GM23338 (cell line): ENCODE measurements around the gene SOD2. TPM values are rescaled to one million over a fixed set of nuclear protein-coding genes. Genes with fewer than 3 reads are reported as not detected.
"Not testable (repeated sequence)": the region's sequence is repeated elsewhere in the genome, so short reads cannot be mapped to it uniquely, and the experiment has no call there.

Source experiments
- ATAC-seq: fragments of 200-7000 bp; cut with Tn5 transposase; 3 replicates; pipeline ENCODE4 v1.9.1; 2020
- DNase-seq: peaks from one replicate; pipeline ENCODE4 v3.0.0-alpha.2; 2015; ENCODE audit warnings: low spot score
- H2AFZ ChIP-seq: fragments of 200-600 bp; sonication (generic); 2 replicates; pipeline ENCODE4 v1.8.0; 2016; ENCODE audit warnings: antibody characterized with exemption, mild to moderate bottlenecking, moderate library complexity
- H3F3A ChIP-seq: fragments of 200-600 bp; sonication (generic); replicated peaks from 2 replicates; pipeline ENCODE4 v1.8.0; 2017; ENCODE audit warnings: antibody characterized with exemption, mixed run types, low read depth
- H3K27ac ChIP-seq: fragments of 200-600 bp; sonication (generic); 2 replicates; pipeline ENCODE4 v1.6.1; 2016; ENCODE audit warnings: low read depth
- H3K27me3 ChIP-seq: fragments of 200-600 bp; sonication (generic); 2 replicates; pipeline ENCODE4 v1.8.0; 2016; ENCODE audit warnings: mild to moderate bottlenecking, mixed run types, moderate library complexity; ENCODE audit not compliant: insufficient read depth
- H3K36me3 ChIP-seq: fragments of 200-600 bp; sonication (generic); 2 replicates; pipeline ENCODE4 v1.8.0; 2016; ENCODE audit warnings: mild to moderate bottlenecking; ENCODE audit not compliant: insufficient read depth
- H3K4me1 ChIP-seq: fragments of 200-600 bp; sonication (generic); 2 replicates; pipeline ENCODE4 v1.8.0; 2016; ENCODE audit warnings: mild to moderate bottlenecking, moderate library complexity; ENCODE audit not compliant: insufficient read depth
- H3K4me2 ChIP-seq: fragments of 200-600 bp; sonication (generic); 2 replicates; pipeline ENCODE4 v1.7.1; 2017; ENCODE audit warnings: mixed run types
- H3K4me3 ChIP-seq: fragments of 200-600 bp; sonication (generic); 2 replicates; pipeline ENCODE4 v1.6.1; 2016; ENCODE audit warnings: mixed run types
- H3K79me2 ChIP-seq: fragments of 200-600 bp; sonication (generic); replicated peaks from 2 replicates; pipeline ENCODE4 v1.8.0; 2017; ENCODE audit warnings: mild to moderate bottlenecking; ENCODE audit not compliant: insufficient read depth
- H3K9me2 ChIP-seq: fragments of 200-600 bp; sonication (generic); 2 replicates; pipeline ENCODE4 v1.8.0; 2017; ENCODE audit not compliant: insufficient read depth
- H4K20me1 ChIP-seq: fragments of 200-600 bp; sonication (generic); replicated peaks from 2 replicates; pipeline ENCODE4 v1.8.0; 2017; ENCODE audit warnings: mild to moderate bottlenecking; ENCODE audit not compliant: insufficient read depth
- H3K27ac Mint-ChIP-seq: 2 replicates; pipeline ENCODE4 v1.8.0; 2020; ENCODE audit warnings: inconsistent platforms, mild to moderate bottlenecking, moderate library complexity, mixed read lengths
- H3K27me3 Mint-ChIP-seq: 3 replicates; pipeline ENCODE4 v1.8.0; 2022; ENCODE audit warnings: low read depth, mild to moderate bottlenecking, moderate library complexity, mixed read lengths, inconsistent platforms; ENCODE audit not compliant: insufficient read depth, poor library complexity
- H3K36me3 Mint-ChIP-seq: 3 replicates; pipeline ENCODE4 v1.8.0; 2021; ENCODE audit warnings: low read depth, mild to moderate bottlenecking, inconsistent platforms, moderate library complexity, mixed read lengths
- H3K4me1 Mint-ChIP-seq: 3 replicates; pipeline ENCODE4 v1.8.0; 2020; ENCODE audit warnings: mild to moderate bottlenecking, inconsistent platforms, mixed read lengths
- H3K4me3 Mint-ChIP-seq: 3 replicates; pipeline ENCODE4 v1.8.0; 2021; ENCODE audit warnings: moderate library complexity, mild to moderate bottlenecking, inconsistent platforms, mixed read lengths
- H3K9me3 Mint-ChIP-seq: 3 replicates; pipeline ENCODE4 v1.8.0; 2020; ENCODE audit warnings: moderate library complexity, mild to moderate bottlenecking, inconsistent platforms, mixed read lengths
- CTCF ChIP-seq, 2 experiments: fragments of 200-600 bp in 1 of 2; sonication (generic) in 1 of 2; conservative IDR thresholded peaks; 2 replicates each; pipeline versions ENCODE4 v1.5.1 to v1.6.1; 2016 to 2017; ENCODE audit warnings: antibody characterized with exemption in 2 of 2, low read depth in 2 of 2, mild to moderate bottlenecking in 2 of 2, moderate library complexity in 1 of 2
- STAT1 ChIP-seq: IDR thresholded peaks from one replicate; pipeline ENCODE4 v1.6.1; 2016; ENCODE audit warnings: antibody characterized with exemption; ENCODE audit not compliant: unreplicated experiment
- ZNF114 ChIP-seq: fragments of 250-450 bp; sonication (Bioruptor Pico); IDR thresholded peaks from 2 replicates; pipeline ENCODE4 v1.5.0; 2020; ENCODE audit warnings: mild to moderate bottlenecking, moderate library complexity
- ZNF331 ChIP-seq: fragments of 250-450 bp; sonication (Bioruptor Pico); IDR thresholded peaks from 2 replicates; pipeline ENCODE4 v1.5.0; 2020; ENCODE audit warnings: low read depth, mild to moderate bottlenecking, moderate library complexity
- polyA plus RNA-seq: library from polyadenylated mRNA; unstranded; fragments of >200 nt; fragmentation: Nextera tagmentation; extraction: Ambion mirVana; gene quantifications from 2 replicates; pipeline ENCODE4 v1.2.1, GENCODE V29; 2016
- total RNA-seq: library from RNA; depleted of rRNA; stranded (reverse); fragments of >200 nt; shearing (Covaris generic); gene quantifications from 2 replicates; pipeline ENCODE4 v1.2.3, GENCODE V29; 2014

SOD2 gene
- total and polyA plus RNA-seq, 2 experiments from 2014 or later = 44.1 to 73.0 TPM

GRCh38 chr6:159736908-159737307 is 43.9 kb upstream of the SOD2 start (continued):
- TF ChIP-seq ZNF114 (no peak), STAT1 (no peak), CTCF (conservative IDR thresholded peaks at IDR 0.05; ENCODE audit: low read depth in 2 of 2) (no peak)

- Histone ChIP-seq H4K20me1 (peaks cover 88% of the 10 kb centered on the region), H3K79me2 (peaks cover 100% of the 10 kb centered on the region)
- not testable (repeated sequence) for H3K4me2 ChIP-seq, H3K9me2 ChIP-seq, ATAC-seq, H3K4me3 ChIP-seq, H3K36me3 ChIP-seq, H3K4me1 ChIP-seq, H3K27ac Mint-ChIP-seq, H3K27me3 ChIP-seq, H3K27me3 Mint-ChIP-seq, H3K27ac ChIP-seq, H3K4me3 Mint-ChIP-seq, DNase-seq, H3K9me3 Mint-ChIP-seq, H3F3A ChIP-seq, H2AFZ ChIP-seq
- peaks cover 19% of the 10 kb centered on the region; the same call in 2 of the 3 replicates for H3K36me3 Mint-ChIP-seq
- H3K4me1 Mint-ChIP-seq = peaks cover 12% of the 10 kb centered on the region; the same call in 2 of the 3 replicates
These were observed 40.4 kb upstream of the SOD2 start for GRCh38 chr6:159733395-159733794.

GRCh38 chr6:159732550-159732949 is 39.5 kb upstream of the SOD2 start:
- Histone ChIP-seq H4K20me1 (peaks cover 86% of the 10 kb centered on the region), H3K79me2 (peaks cover 99% of the 10 kb centered on the region)
- not testable (repeated sequence) for H3K27ac Mint-ChIP-seq, H3K27me3 ChIP-seq, H3K9me2 ChIP-seq, H3K9me3 Mint-ChIP-seq, ATAC-seq, H3K4me3 ChIP-seq, H3K4me2 ChIP-seq, H3K27me3 Mint-ChIP-seq, H3F3A ChIP-seq, H3K4me3 Mint-ChIP-seq, H3K4me1 ChIP-seq, DNase-seq, H3K36me3 ChIP-seq, H3K27ac ChIP-seq, H2AFZ ChIP-seq
- peaks cover 17% of the 10 kb centered on the region; the same call in 2 of the 3 replicates for H3K36me3 Mint-ChIP-seq
- peaks cover 12% of the 10 kb centered on the region; the same call in 2 of the 3 replicates for H3K4me1 Mint-ChIP-seq

GRCh38 chr6:159730332-159730676 is 37.3 kb upstream of the SOD2 start:
- Histone ChIP-seq H3K4me3 (peak overlapping the region; percentile 86; the same call in 1 of the 2 replicates), H3K27me3 (no peaks in the 10 kb centered on the region), H3F3A (0 out of 2 replicates have a peak, but pooled peaks cover 3% of the 10 kb centered on the region), H3K4me2 (peak overlapping the region; percentile 89), H3K9me2 (no peaks in the 10 kb centered on the region), H2AFZ (no peak overlapping the region), H3K4me1 (peaks cover 16% of the 10 kb centered on the region), H3K79me2 (peaks cover 88% of the 10 kb centered on the region), H3K27ac (no peak overlapping the region), H3K36me3 (no peaks in the 10 kb centered on the region), H4K20me1 (peaks cover 67% of the 10 kb centered on the region)
- no peaks in the 10 kb centered on the region for H3K9me3 Mint-ChIP-seq
- H3K4me1 Mint-ChIP-seq = peaks cover 17% of the 10 kb centered on the region; the same call in 2 of the 3 replicates
- peaks cover 9% of the 10 kb centered on the region for H3K27me3 Mint-ChIP-seq
- H3K4me3 Mint-ChIP-seq = peak overlapping the region; percentile 42; the same call in 2 of the 3 replicates
- DNase-seq (no peak), ATAC-seq (no peak)
- TF ChIP-seq ZNF114 (no peak), ZNF331 (no peak), CTCF (conservative IDR thresholded peaks at IDR 0.05; ENCODE audit: low read depth in 2 of 2) (no peak)
- H3K27ac Mint-ChIP-seq = no peak overlapping the region
- H3K36me3 Mint-ChIP-seq = peaks cover 22% of the 10 kb centered on the region; the same call in 2 of the 3 replicates
